GM12878 (cell line): Measurements from ENCODE around the gene SPA17. TPM values are rescaled to one million over a fixed set of nuclear protein-coding genes. Genes with fewer than 3 reads are reported as not detected.

ENCODE experiments used
- BCLAF1 ChIP-seq: fragments of 450-650 bp; IDR thresholded peaks from 2 replicates; pipeline ENCODE4 v1.6.1; 2017; ENCODE audit warnings: antibody characterized with exemption, mild to moderate bottlenecking, moderate library complexity
- BHLHE40 ChIP-seq, 2 experiments: fragments of 450-650 bp in 1 of 2; IDR thresholded peaks; 2 replicates each; pipeline ENCODE4 v1.6.1; 2011 to 2017; ENCODE audit warnings: low read depth in 2 of 2, borderline replicate concordance in 1 of 2, improper control_type of control experiment in 1 of 2, low read length in 1 of 2, mild to moderate bottlenecking in 1 of 2
- CUX1 ChIP-seq: IDR thresholded peaks from 2 replicates; pipeline ENCODE4 v1.6.1; 2012; ENCODE audit warnings: improper control_type of control experiment, low read depth, low read length; ENCODE audit not compliant: insufficient replicate concordance
- FOXM1 ChIP-seq: IDR thresholded peaks from 2 replicates; pipeline ENCODE4 v1.6.1; 2012; ENCODE audit warnings: low read depth, mild to moderate bottlenecking, inconsistent platforms, low read length, moderate library complexity
- IRF4 ChIP-seq: IDR thresholded peaks from 2 replicates; pipeline ENCODE4 v1.6.1; 2011; ENCODE audit warnings: low read depth, low read length
- JUNB ChIP-seq: IDR thresholded peaks from 2 replicates; pipeline ENCODE4 v1.6.1; 2016; ENCODE audit warnings: antibody characterized with exemption, mild to moderate bottlenecking
- KAT2A ChIP-seq: conservative IDR thresholded peaks from 2 replicates; pipeline ENCODE4 v1.6.1; 2011; ENCODE audit warnings: low read depth, low read length; ENCODE audit not compliant: control insufficient read depth
- MLLT1 ChIP-seq: fragments of 450-650 bp; IDR thresholded peaks from 2 replicates; pipeline ENCODE4 v1.6.1; 2016; ENCODE audit warnings: mild to moderate bottlenecking
- MTA3 ChIP-seq: IDR thresholded peaks from 2 replicates; pipeline ENCODE4 v1.6.1; 2012; ENCODE audit warnings: low read length, inconsistent platforms, borderline replicate concordance
- MXI1 ChIP-seq: fragments of 150-350 bp; IDR thresholded peaks from 2 replicates; pipeline ENCODE4 v1.6.1; 2011; ENCODE audit warnings: low read depth, mild to moderate bottlenecking, inconsistent platforms, low read length, improper control_type of control experiment
- MYB ChIP-seq: fragments of 150-350 bp; IDR thresholded peaks from 2 replicates; pipeline ENCODE4 v1.6.1; 2014; ENCODE audit warnings: mild to moderate bottlenecking, low read depth, low read length, borderline replicate concordance
- POLR2A ChIP-seq: IDR thresholded peaks from 2 replicates; pipeline ENCODE4 v1.6.1; 2011; ENCODE audit warnings: low read depth, mild to moderate bottlenecking, low read length
- SREBF1 ChIP-seq: IDR thresholded peaks from 2 replicates; pipeline ENCODE4 v1.6.1; 2012; ENCODE audit warnings: mild to moderate bottlenecking, low read length
- STAT1 ChIP-seq: fragments of 450-650 bp; conservative IDR thresholded peaks from 2 replicates; pipeline ENCODE4 v1.6.1; 2014; ENCODE audit warnings: antibody characterized with exemption, mild to moderate bottlenecking
- STAT3 ChIP-seq: IDR thresholded peaks from 2 replicates; pipeline ENCODE4 v1.6.1; 2011; ENCODE audit warnings: low read depth, low read length, improper control_type of control experiment
- ZBTB4 ChIP-seq: fragments of 450-650 bp; formaldehyde crosslinking; IDR thresholded peaks from 2 replicates; pipeline ENCODE4 v1.4.0; 2022; ENCODE audit warnings: mild to moderate bottlenecking, moderate library complexity
- ZNF217 ChIP-seq: fragments of 450-650 bp; IDR thresholded peaks from 2 replicates; pipeline ENCODE4 v1.6.1; 2017; ENCODE audit warnings: antibody characterized with exemption, mild to moderate bottlenecking
- polyA plus RNA-seq, 11 experiments: library from polyadenylated mRNA; depleted of rRNA in 4 of 11; unstranded in 6 of 11; stranded (reverse) in 5 of 11; fragments of >200 nt; fragmentation: Nextera tagmentation in 4 of 11; fragmentation: Illumina TruSeq in 1 of 11; extraction: Ambion mirVana in 4 of 11; extraction: Trizol in 1 of 11; gene quantifications; 1 replicate in 1 of 11; 2 replicates in 10 of 11; pipeline versions ENCODE4 v1.2.1 to v1.2.3, GENCODE V29; 2011 to 2016; ENCODE audit warnings: inconsistent platforms in 2 of 11, missing spikeins in 2 of 11, low read depth in 1 of 11
- total RNA-seq, 4 experiments: library from RNA; depleted of rRNA in 3 of 4; stranded (reverse); fragments of >200 nt in 3 of 4; fragmentation: Illumina TruSeq in 1 of 4; extraction: Trizol in 1 of 4; gene quantifications; 2 replicates each; pipeline versions ENCODE4 v1.2.1 to v1.2.3, GENCODE V29; 2013 to 2021

SPA17 gene
- total and polyA plus RNA-seq, 10 of the 15 experiments (the other 5 are each of a cell fraction or from before 2014, with no cell fraction given), result 2.9 to 13.2 (median 8.5) TPM

GRCh38 chr11:124717786-124718651, 44.3 kb downstream of the SPA17 start (continued):
- 0 out of 2 replicates have a peak, but pooled peaks have one; percentile 33 for TF ChIP-seq MLLT1
- peak; percentile 38; the same call in 1 of the 2 replicates for TF ChIP-seq MXI1
- no peak for TF ChIP-seq SREBF1
- no peak for TF ChIP-seq JUNB
- TF ChIP-seq ZBTB4 (CRISPR knock-in tag), result no peak
- no peak for TF ChIP-seq POLR2A
- peak in 1 of 2 experiments; percentile 31; a peak in 1 of 4 replicates for TF ChIP-seq BHLHE40 (IDR thresholded peaks at IDR 0.05; ENCODE audit: borderline replicate concordance in 1 of 2, low read depth in 2 of 2, low read length in 1 of 2)
- no peak for TF ChIP-seq ZNF217
- no peak for TF ChIP-seq BCLAF1
- no peak for TF ChIP-seq FOXM1
- no peak for TF ChIP-seq KAT2A
- TF ChIP-seq CUX1, result no peak
- no peak for TF ChIP-seq MYB
- no peak for TF ChIP-seq STAT1
- TF ChIP-seq IRF4, result no peak
- no peak for TF ChIP-seq STAT3
- no peak for TF ChIP-seq MTA3
